RWPE2 (cell line): ENCODE data around the gene CCDC12.

Experiments used
- ATAC-seq: fragments of 200-7000 bp; cut with Tn5 transposase; 3 replicates; pipeline ENCODE4 v1.9.1; 2021; ENCODE audit warnings: low read depth
- DNase-seq: peaks from one replicate; pipeline ENCODE4 v3.0.0-alpha.2; 2020; ENCODE audit warnings: low spot score
- H3K27ac ChIP-seq: fragments of 450-650 bp; 2 replicates; pipeline ENCODE4 v1.5.1; 2017; ENCODE audit warnings: mild to moderate bottlenecking; ENCODE audit not compliant: poor library complexity, severe bottlenecking
- H3K27me3 ChIP-seq: fragments of 250-450 bp; sonication (Bioruptor Pico); 2 replicates; pipeline ENCODE4 v1.5.1; 2021; ENCODE audit warnings: mild to moderate bottlenecking, moderate library complexity; ENCODE audit not compliant: insufficient read depth, poor library complexity, severe bottlenecking
- H3K36me3 ChIP-seq: fragments of 250-450 bp; sonication (Bioruptor Pico); 2 replicates; pipeline ENCODE4 v1.5.1; 2020; ENCODE audit warnings: low read depth, mild to moderate bottlenecking, moderate library complexity
- H3K4me1 ChIP-seq: fragments of 250-450 bp; sonication (Bioruptor Pico); 2 replicates; pipeline ENCODE4 v1.5.1; 2021; ENCODE audit warnings: mild to moderate bottlenecking, moderate library complexity; ENCODE audit not compliant: insufficient read depth, poor library complexity, severe bottlenecking
- H3K4me3 ChIP-seq: fragments of 250-450 bp; sonication (Bioruptor Pico); 2 replicates; pipeline ENCODE4 v1.5.1; 2021; ENCODE audit warnings: mild to moderate bottlenecking, moderate library complexity; ENCODE audit not compliant: severe bottlenecking
- H3K9me3 ChIP-seq: fragments of 250-450 bp; sonication (Bioruptor Pico); 2 replicates; pipeline ENCODE4 v1.5.1; 2021; ENCODE audit warnings: mild to moderate bottlenecking, moderate library complexity; ENCODE audit not compliant: severe bottlenecking
- CTCF ChIP-seq: fragments of 450-650 bp; IDR thresholded peaks from one replicate; pipeline ENCODE4 v1.5.1; 2017; ENCODE audit warnings: mild to moderate bottlenecking, moderate library complexity; ENCODE audit not compliant: poor library complexity, severe bottlenecking

Gene CCDC12

DNA sequence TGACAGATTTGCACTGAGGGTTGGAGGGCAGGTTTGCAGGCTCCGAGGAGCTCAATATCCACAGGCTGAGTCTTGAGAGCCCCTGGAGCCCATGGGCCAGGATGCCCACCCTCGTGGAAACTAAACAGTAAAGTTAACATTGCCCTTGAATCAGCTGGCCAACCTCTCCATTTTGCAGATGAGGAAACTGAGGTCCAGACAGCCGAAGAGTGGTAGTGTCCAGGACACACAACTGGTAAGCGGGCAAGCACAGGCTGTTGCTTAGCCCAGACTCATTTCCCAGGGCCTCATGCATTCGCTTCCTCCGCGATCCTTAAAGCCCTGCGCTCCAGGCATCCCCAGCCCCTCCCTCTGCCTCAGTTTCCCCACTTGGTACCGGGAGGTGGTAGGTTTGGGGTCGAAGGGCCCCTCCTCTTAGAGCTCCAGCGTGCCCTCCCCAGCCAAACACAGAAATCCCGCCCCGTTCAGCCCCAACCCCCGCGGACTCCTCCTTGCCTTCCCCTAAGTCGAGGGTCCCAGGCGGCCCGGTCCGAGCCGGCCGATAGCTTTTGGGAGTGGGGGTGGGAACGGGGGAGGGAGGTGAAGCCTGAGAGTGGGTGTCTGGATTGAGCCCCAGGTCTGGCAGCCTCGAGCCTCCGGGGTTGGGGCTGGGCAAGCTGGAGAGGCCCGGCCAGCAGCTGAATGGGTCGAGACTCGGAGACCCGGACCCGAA, 95.5 kb downstream of the CCDC12 start:
- DNase-seq (no peak), ATAC-seq (no peak)
- H3K27ac ChIP-seq: no peak overlapping the region
- H3K9me3 ChIP-seq: no peaks in the 10 kb centered on the region
- H3K27me3 ChIP-seq: peaks cover 34% of the 10 kb centered on the region
- H3K36me3 ChIP-seq: no peaks in the 10 kb centered on the region
- TF ChIP-seq CTCF: no peak
- H3K4me1 ChIP-seq: no peaks in the 10 kb centered on the region
- peak overlapping the region; percentile 26 for H3K4me3 ChIP-seq

- DNase-seq (no peak), ATAC-seq (peak; percentile 7; the same call in 1 of the 3 replicates)
- H3K36me3 ChIP-seq: no peaks in the 10 kb centered on the region
- peaks cover 31% of the 10 kb centered on the region for H3K27me3 ChIP-seq
- no peaks in the 10 kb centered on the region for H3K9me3 ChIP-seq
- no peaks in the 10 kb centered on the region for H3K4me1 ChIP-seq
- no peak overlapping the region for H3K4me3 ChIP-seq
- H3K27ac ChIP-seq: no peak overlapping the region
- no peak for TF ChIP-seq CTCF
Measured at GRCh38 chr3:46878781-46879436, 97.6 kb downstream of the CCDC12 start.

GRCh38 chr3:46877406-46878125, 99.0 kb downstream of the CCDC12 start, which contains the start of gene PTH1R:
Gene PTH1R, plus strand, starts transcription at chr3:46877721. Its CDS starts 5,839 bp downstream, at chr3:46883560.
- TF ChIP-seq CTCF: no peak
- Histone ChIP-seq H3K4me1 (no peaks in the 10 kb centered on the region), H3K36me3 (no peaks in the 10 kb centered on the region), H3K9me3 (no peaks in the 10 kb centered on the region), H3K4me3 (no peak within 1 kb of the TSS), H3K27me3 (peaks cover 23% of the 10 kb centered on the region), H3K27ac (no peak within 1 kb of the TSS)
- DNase-seq: no peak
- ATAC-seq: no peak

- DNase-seq (no peak), ATAC-seq (no peak)
- no peak overlapping the region for H3K4me3 ChIP-seq
- H3K4me1 ChIP-seq: no peaks in the 10 kb centered on the region
- H3K36me3 ChIP-seq: no peaks in the 10 kb centered on the region
- H3K9me3 ChIP-seq: no peaks in the 10 kb centered on the region
- no peak overlapping the region for H3K27ac ChIP-seq
- peaks cover 16% of the 10 kb centered on the region for H3K27me3 ChIP-seq
- no peak for TF ChIP-seq CTCF
Measured at GRCh38 chr3:46876313-46877300, 99.9 kb downstream of the CCDC12 start.
